Stimulated activated CD8-positive, alpha-beta memory T cell treated with anti-CD3 and anti-CD28 coated beads, Interleukin-4, amount 100 ng/mL, for 1 hour (primary cell): Measurements from ENCODE around the gene WNT16.

Source experiments
- DNase-seq, 2 donors: peaks; one replicate each; pipeline ENCODE4 v3.0.0-alpha.2; 2020; ENCODE audit warnings: low read depth in 2 of 2, low spot score in 1 of 2

Gene WNT16

DNA sequence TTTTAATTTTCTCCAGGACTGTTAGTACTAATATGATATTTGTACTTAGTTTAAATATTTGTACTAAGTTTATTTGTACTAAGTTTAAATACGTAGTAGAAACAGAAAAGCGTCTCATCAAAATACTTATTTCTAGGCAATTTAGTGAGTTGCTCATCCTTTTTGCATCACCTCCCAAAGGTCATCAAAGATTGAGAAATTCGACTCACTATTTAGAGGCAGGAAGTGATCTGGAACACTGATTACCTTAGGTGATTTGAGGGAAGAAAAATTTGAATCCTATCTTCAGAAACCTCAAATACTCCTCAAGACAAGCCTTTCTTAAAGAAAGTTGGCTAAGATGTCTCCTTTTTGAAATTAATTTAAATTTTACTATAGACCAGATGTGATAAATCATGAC lies 14.5 kb downstream of the WNT16 start:
- DNase-seq = no peak

GRCh38 chr7:121344093-121344492 lies 15.3 kb downstream of the WNT16 start:
- DNase-seq = no peak

- DNase-seq = no peak
Observed at GRCh38 chr7:121344497-121344896, 15.7 kb downstream of the WNT16 start.

- no peak for DNase-seq
Observed at GRCh38 chr7:121351682-121352081, 22.9 kb downstream of the WNT16 start.

DNA sequence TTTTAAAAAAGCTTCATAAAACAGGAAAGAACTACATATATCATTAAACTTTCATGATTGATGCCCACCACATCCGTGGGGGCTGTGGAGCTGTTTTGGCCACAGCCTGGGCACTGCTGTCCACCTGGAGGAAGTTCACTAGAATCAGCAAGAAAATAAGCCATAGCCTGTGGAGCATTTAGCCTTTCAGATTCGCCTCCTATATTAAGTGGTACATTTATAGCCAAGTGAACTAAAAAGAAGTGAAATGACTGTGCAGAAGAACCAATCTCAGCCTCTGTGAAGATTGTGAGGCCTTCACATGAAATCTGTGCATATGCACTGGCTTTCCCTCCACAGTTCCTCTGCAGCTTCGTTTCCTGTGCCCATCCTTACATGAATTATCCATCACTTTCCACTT lies 23.5 kb downstream of the WNT16 start:
- DNase-seq = no peak

- DNase-seq = no peak
Observed at GRCh38 chr7:121355574-121355973, 26.8 kb downstream of the WNT16 start.

GRCh38 chr7:121360564-121360963 lies 31.8 kb downstream of the WNT16 start:
- DNase-seq = no peak

- no peak for DNase-seq
Observed at GRCh38 chr7:121366852-121367431, 38.1 kb downstream of the WNT16 start.

GRCh38 chr7:121369462-121369861 lies 40.7 kb downstream of the WNT16 start:
- DNase-seq = no peak

GRCh38 chr7:121371367-121371766 lies 42.6 kb downstream of the WNT16 start:
- DNase-seq = no peak

- no peak for DNase-seq
Observed at GRCh38 chr7:121371883-121372282, 43.1 kb downstream of the WNT16 start.

DNA sequence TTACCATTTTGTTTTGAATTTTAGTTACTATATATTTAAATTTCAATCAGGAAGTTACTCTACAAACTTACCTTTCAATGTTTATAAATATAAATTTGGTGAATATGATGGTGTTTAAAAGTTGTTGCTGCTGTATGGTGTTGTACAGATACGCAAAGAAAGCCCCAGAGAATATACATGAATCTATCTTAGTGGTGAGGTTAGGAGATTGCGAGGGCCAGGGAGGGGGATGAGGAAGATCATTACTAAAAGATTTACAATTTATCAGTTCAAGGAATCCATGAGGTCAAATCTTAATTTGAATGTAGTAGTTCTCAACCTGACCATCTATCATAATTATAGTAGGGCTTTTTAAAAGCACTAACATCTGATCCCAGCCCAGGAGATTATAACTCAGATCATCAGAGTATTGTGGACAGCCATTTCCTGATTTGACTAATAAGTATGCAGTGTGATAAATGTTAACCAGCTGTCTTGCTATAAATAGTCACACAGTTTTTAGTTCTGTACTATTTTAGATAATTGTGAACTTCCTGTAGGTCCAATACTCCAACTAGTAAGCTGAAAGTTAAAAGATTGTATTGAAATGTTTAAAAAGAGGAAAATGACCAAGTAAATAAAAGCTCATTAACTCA lies 43.7 kb downstream of the WNT16 start:
- DNase-seq = no peak

DNA sequence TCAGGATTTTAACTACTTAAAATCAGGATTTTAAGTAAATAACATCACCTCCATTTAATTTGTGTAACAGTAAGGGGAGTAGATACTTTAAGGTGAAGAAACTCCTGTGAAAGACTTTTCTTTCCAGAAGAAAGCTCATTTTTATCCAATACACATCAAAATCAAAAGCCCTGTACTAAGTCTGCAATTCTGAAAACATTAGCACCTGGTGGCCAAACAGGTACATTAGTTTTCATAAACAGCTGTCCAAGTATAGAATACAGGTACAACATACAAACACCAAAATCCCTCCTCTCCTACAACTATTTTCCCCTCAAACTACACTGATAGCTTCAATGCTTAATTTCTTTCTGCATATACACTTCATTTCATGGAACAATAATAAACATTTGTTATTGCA lies 44.4 kb downstream of the WNT16 start:
- no peak for DNase-seq

GRCh38 chr7:121376979-121377378 lies 48.2 kb downstream of the WNT16 start:
- no peak for DNase-seq

GRCh38 chr7:121379930-121380329 lies 51.1 kb downstream of the WNT16 start:
- DNase-seq = no peak

- DNase-seq = no peak
Observed at GRCh38 chr7:121382473-121382872, 53.7 kb downstream of the WNT16 start.

- no peak for DNase-seq
Observed at GRCh38 chr7:121383235-121383910, 54.6 kb downstream of the WNT16 start.

DNA sequence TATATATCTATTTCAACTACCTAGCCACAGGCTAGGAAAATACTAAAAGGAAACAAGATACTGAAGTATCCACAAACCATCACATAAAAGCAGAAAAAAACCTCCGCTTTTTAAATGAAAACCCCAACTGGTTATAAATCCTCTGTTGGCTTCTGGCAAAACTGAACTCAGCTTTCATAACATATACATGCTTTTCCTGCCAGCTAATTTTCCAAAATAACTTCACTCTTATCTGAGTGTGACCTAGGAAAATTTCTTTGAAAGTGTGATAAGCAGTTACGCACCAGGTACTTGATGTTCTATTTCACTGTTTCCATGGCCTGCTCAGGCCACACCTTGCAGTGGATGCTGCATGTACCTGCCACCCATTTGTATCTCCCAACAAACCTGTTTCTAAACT lies 55.5 kb downstream of the WNT16 start:
- DNase-seq = no peak

DNA sequence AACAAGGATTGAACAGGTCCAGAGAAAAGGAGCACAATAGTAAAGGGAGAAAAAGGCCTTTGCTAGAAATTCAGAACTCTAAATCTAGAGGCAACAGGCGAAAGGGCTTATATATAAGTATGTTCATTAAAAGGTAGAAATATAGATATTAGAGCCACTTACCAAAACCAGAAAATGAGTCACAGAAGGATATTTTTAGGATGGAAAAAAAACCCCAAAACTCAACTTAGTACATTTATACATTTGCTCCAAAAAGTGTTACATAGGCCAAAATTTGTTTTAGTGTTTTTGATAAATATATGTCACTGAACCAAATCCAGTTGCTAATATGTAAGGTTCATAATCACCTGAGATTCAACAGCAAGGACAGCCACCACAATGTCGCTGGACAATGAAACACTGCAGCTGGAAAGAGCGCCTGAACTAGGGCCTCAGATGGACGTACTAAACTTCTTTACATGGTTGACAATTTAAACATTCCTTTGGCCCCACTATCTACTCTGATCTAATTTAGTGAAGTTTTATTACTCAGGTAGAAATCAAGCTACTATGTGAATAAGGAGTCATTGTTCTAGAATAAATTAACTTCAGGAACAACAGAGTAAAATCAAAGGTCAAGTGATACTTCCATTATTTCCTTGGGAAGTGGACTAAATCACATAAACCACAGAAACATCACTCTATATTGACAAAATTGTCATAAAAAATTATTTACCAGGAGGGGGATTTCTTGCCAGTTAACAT lies 56.4 kb downstream of the WNT16 start:
- no peak for DNase-seq

DNA sequence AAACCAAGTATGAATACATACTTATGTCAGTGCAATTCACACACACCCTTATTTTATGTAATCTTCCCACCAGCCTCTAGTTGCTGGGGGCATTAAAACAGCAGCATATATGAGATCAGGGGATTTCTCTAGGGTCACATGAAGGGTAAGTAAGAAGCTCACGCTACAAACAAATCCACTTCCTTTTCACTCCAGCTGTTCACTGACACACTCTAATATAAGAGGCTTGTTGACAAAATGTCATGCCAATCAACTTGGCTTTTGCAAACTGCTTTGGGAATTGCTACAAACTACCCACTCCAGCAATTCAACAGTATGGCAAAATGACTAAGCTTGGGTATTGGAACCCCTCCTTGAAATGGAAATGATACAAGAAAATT lies 57.0 kb downstream of the WNT16 start:
- DNase-seq = no peak

DNA sequence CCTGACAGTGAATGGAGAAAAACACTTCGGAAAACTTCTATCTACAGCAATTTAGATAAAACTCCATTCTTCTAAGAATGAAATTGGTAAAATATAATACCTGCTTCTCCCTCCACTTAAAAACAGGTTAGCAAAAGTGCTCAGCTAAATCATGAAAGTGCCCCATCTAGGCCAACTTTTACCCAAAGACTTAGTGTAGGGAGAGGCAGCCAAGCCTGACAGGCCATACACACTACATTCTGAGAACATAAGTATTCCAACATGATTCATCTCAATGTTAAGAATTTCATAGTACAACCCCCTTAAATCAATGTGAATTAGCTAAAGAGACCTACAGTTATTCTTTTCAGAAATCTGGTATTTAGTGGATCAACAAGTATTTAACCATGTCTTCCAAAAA lies 60.1 kb downstream of the WNT16 start:
- no peak for DNase-seq

DNA sequence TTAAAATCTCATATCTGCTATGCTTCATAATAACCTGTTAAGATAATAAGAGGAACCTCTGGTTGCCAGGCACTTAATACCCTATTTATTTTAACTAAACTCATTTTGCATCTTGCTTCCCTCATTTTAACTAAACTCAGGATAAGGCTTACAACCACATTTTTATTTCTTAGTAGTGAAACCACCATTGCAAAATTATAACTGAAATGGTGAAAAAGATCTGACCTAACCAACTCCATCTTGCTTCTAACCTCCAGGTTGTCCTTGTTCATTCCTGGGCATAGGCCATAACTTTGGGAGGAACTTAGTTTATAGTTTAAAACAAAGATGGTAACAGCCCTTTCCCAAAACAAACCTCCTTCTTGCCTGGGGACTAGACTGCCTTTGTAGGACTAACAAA lies 61.3 kb downstream of the WNT16 start:
- no peak for DNase-seq
